ENCODE measurements around the gene NIP7. TPM values are rescaled to one million over a fixed set of nuclear protein-coding genes. Genes with fewer than 3 reads are reported as not detected.
"Not testable (repeated sequence)": the region's sequence is repeated elsewhere in the genome, so short reads cannot be mapped to it uniquely, and the experiment has no call there.

The NIP7 gene
- total RNA-seq, 1 donor from 2014 or later, result 42.4 TPM

DNA sequence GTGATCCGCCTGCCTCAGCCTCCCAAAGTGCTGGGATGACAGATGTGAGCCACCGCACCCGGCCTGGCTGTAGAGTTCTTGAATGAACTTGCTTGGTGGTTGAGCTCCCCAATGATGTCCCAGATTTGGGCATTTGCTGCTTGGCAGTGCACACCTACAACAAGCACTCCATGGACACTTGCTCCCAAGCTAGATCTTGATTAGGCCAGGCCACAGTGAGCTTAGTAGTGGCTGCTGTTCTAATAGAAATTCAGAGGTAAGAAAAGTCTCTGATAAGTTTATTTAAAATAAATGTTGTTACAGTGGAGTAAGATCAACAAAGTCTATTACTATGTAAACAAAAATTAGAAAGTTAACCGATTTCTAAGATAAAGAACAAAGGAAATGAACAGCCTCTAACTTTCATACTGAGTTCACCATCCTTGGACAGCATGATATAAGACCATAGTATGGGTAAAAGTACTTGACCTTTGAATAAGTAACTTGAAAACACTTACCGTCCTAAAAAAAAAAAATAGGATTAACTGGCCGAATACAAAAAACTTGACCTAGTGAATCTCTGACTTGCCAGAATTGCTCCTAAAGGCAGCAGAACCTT lies 11.1 kb downstream of the NIP7 start:
- peaks cover 52% of the 10 kb centered on the region for H3K36me3 Mint-ChIP-seq (ENCODE audit: low read depth)
- POLR2A ChIA-PET, result no interaction called here
- no peak overlapping the region for H3K4me3 Mint-ChIP-seq
- DNase-seq (no peak), ATAC-seq (ENCODE audit: low read depth) (no peak)
- H3K4me1 Mint-ChIP-seq, result peaks cover 6% of the 10 kb centered on the region
- H3K9me3 Mint-ChIP-seq, result no peaks in the 10 kb centered on the region
- intact Hi-C loops (cut with micrococcal nuclease), result no loop called here
- CTCF ChIA-PET, result no interaction called here
- no peaks in the 10 kb centered on the region for H3K27me3 Mint-ChIP-seq
- TF ChIP-seq, protein P1, sequence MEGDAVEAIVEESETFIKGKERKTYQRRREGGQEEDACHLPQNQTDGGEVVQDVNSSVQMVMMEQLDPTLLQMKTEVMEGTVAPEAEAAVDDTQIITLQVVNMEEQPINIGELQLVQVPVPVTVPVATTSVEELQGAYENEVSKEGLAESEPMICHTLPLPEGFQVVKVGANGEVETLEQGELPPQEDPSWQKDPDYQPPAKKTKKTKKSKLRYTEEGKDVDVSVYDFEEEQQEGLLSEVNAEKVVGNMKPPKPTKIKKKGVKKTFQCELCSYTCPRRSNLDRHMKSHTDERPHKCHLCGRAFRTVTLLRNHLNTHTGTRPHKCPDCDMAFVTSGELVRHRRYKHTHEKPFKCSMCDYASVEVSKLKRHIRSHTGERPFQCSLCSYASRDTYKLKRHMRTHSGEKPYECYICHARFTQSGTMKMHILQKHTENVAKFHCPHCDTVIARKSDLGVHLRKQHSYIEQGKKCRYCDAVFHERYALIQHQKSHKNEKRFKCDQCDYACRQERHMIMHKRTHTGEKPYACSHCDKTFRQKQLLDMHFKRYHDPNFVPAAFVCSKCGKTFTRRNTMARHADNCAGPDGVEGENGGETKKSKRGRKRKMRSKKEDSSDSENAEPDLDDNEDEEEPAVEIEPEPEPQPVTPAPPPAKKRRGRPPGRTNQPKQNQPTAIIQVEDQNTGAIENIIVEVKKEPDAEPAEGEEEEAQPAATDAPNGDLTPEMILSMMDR (IDR thresholded peaks at IDR 0.05), result no peak
- no peak overlapping the region for H3K27ac Mint-ChIP-seq

DNA sequence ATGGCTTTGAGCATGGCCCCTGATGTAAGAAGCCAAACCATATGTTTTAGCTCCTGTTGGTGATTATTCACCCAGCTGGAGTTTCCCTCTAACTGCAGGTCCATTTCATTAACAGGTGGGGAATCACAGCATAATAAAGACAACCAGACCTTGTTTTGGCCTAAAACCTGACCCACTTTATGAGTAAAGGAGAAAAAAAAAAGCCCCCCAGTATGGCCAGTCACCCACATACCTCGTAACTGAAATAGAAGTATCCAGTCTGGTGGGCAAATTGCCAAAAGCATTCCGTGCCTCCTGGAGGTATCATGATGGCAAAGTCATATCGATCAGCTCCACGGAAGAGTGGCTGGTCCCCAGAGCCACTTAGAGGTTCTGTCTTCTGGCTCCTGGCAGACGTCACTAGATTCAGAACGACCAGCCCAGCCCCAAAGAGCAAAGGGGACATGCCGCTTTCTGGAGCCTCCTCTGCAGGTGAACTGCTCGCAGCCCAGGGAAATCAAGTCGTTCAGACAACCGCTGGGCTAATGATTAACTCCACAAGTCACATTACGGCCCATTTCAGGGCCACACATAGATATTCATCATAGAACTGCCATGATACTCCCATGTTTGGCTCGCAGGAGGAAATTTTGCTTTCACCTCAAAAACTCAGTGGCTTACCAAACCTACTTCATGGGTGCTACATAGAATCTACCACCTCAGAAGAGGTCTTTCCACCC lies 11.9 kb downstream of the NIP7 start, which contains the start of gene TMED6:
TMED6 (minus strand) TSS at position 478 of the 719 bp plus-strand sequence; CDS start at position 445, 33 bp downstream.
- H3K9me3 Mint-ChIP-seq, result no peaks in the 10 kb centered on the region
- DNase-seq, result no peak
- no peaks in the 10 kb centered on the region for H3K27me3 Mint-ChIP-seq
- ChIA-PET CTCF (no interaction called here), POLR2A (no interaction called here)
- no peaks in the 10 kb centered on the region for H3K4me1 Mint-ChIP-seq
- intact Hi-C loops (cut with micrococcal nuclease), result no loop called here
- no peak within 1 kb of the TSS for H3K4me3 Mint-ChIP-seq
- no peak for ATAC-seq (ENCODE audit: low read depth)
- TF ChIP-seq, protein P1 (IDR thresholded peaks at IDR 0.05), result no peak
- no peak within 1 kb of the TSS for H3K27ac Mint-ChIP-seq
- H3K36me3 Mint-ChIP-seq (ENCODE audit: low read depth), result peaks cover 56% of the 10 kb centered on the region

DNA sequence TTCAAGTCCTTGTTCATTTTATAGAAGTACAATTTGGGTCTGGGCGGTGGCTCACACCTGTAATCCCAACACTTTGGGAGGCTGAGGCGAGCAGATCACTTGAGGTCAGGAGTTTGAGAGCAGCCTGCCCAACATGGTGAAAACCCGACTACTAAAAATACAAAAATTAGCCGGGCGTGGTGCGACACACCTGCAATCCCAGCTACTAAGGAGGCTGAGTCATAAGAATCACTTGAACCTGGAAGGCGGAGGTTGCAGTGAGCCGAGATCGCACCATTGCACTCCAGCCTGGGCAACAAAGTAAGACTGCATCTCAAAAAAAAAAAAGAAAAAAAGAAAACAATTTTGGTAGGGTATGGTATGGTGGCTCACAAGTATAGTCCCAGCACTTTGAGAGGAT lies 20.5 kb downstream of the NIP7 start:
- ATAC-seq (ENCODE audit: low read depth); H3K27ac Mint-ChIP-seq; intact Hi-C loops (cut with micrococcal nuclease); H3K4me1 Mint-ChIP-seq; H3K27me3 Mint-ChIP-seq; CTCF ChIA-PET; H3K4me3 Mint-ChIP-seq; DNase-seq; POLR2A ChIA-PET; H3K9me3 Mint-ChIP-seq: not testable (repeated sequence)
- peaks cover 73% of the 10 kb centered on the region for H3K36me3 Mint-ChIP-seq (ENCODE audit: low read depth)

DNA sequence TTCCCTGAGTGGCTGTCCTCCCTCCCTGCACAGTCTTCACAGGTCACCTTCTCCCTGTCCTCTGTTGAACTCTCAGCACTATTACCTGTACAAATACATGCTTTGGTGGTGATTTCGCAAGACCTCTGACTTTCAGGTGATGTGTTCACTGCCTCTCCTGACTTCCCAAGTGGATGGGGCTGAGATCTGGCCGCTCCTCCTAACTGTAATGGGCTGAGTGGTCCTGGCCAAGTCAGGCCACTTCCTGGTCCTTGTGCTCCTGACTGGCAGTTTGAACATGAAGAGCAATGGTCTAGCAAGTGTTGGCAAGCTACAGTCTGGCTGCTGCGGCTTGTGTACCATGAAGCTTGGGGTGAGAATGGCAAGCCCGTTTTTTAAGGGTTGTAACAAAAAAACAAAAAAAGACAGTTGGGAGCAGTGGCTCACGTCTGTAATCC lies 23.7 kb downstream of the NIP7 start:
- Mint-ChIP-seq H3K27ac (no peak overlapping the region), H3K36me3 (ENCODE audit: low read depth) (peaks cover 77% of the 10 kb centered on the region), H3K4me3 (no peak overlapping the region), H3K27me3 (no peaks in the 10 kb centered on the region), H3K9me3 (no peaks in the 10 kb centered on the region), H3K4me1 (no peaks in the 10 kb centered on the region)
- no peak for ATAC-seq (ENCODE audit: low read depth)
- ChIA-PET POLR2A (no interaction called here), CTCF (no interaction called here)
- intact Hi-C loops (cut with micrococcal nuclease), result no loop called here
- DNase-seq, result no peak
- TF ChIP-seq, protein P1 (IDR thresholded peaks at IDR 0.05), result no peak

DNA sequence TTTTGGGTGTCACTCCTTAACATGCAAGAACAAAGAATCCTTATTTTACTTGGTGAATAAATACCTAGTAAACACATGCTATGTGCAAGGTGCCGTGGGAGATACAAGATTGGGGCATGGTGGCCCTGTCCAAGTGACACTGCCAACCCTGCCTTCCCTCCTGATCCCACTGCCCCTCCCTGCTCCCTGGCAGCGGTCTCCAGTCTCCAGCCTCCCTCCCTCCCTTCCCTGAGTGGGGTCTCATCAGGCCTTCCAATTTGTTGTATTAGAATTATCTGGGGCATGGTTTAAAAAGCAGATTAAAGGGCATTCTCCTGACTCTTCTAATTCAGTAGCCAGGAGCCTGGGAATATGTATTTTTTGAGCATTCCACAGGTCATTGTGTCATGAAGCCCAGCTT lies 24.5 kb downstream of the NIP7 start:
- intact Hi-C loops (cut with micrococcal nuclease), result no loop called here
- TF ChIP-seq, protein P1 (IDR thresholded peaks at IDR 0.05), result no peak
- Mint-ChIP-seq H3K27me3 (no peaks in the 10 kb centered on the region), H3K4me1 (no peaks in the 10 kb centered on the region), H3K9me3 (no peaks in the 10 kb centered on the region), H3K27ac (no peak overlapping the region), H3K4me3 (no peak overlapping the region), H3K36me3 (ENCODE audit: low read depth) (peaks cover 84% of the 10 kb centered on the region)
- DNase-seq (no peak), ATAC-seq (ENCODE audit: low read depth) (no peak)
- ChIA-PET CTCF (no interaction called here), POLR2A (no interaction called here)
